Keratinocyte (primary cell): Measurements from ENCODE around the gene DLL4. TPM values are rescaled to one million over a fixed set of nuclear protein-coding genes. Genes with fewer than 3 reads are reported as not detected.

Source experiments
- DNase-seq: peaks from one replicate; pipeline ENCODE4 v3.0.0-alpha.2; 2011; ENCODE audit warnings: low read depth, missing footprints, low spot score
- FAIRE-seq: peaks from 2 replicates; lab custom pipeline; 2011; peaks lifted over from hg19 to GRCh38; lab: Jason Lieb, UNC
- H2AFZ ChIP-seq: 2 replicates; pipeline ENCODE4 v1.6.0; 2012; ENCODE audit warnings: low read length, control low read depth, inconsistent platforms; ENCODE audit not compliant: control insufficient read depth
- H3K27ac ChIP-seq: 2 replicates; pipeline ENCODE4 v1.5.1; 2011; ENCODE audit warnings: low read length; ENCODE audit not compliant: control insufficient read depth, insufficient read depth
- H3K27me3 ChIP-seq: 3 replicates; pipeline ENCODE4 v1.6.0; 2011; ENCODE audit warnings: low read length; ENCODE audit not compliant: control insufficient read depth, insufficient read depth; ENCODE audit errors: extremely low read depth
- H3K36me3 ChIP-seq, 2 experiments: 2 replicates in 1 of 2; 3 replicates in 1 of 2; pipeline ENCODE4 v1.5.1; 2011; ENCODE audit warnings: low read length in 2 of 2, mild to moderate bottlenecking in 1 of 2; ENCODE audit not compliant: control insufficient read depth in 2 of 2, insufficient read depth in 2 of 2; ENCODE audit errors: extremely low read depth in 1 of 2
- H3K4me1 ChIP-seq: 3 replicates; pipeline ENCODE4 v1.5.1; 2011; ENCODE audit warnings: low read length; ENCODE audit not compliant: control insufficient read depth, insufficient read depth; ENCODE audit errors: extremely low read depth
- H3K4me2 ChIP-seq: 3 replicates; pipeline ENCODE4 v1.6.0; 2011; ENCODE audit warnings: low read depth, low read length; ENCODE audit not compliant: control insufficient read depth, insufficient read depth; ENCODE audit errors: extremely low read depth
- H3K4me3 ChIP-seq, 3 experiments: fragments of 200-600 bp in 1 of 3; sonication (generic) in 1 of 3; 2 replicates in 2 of 3; 3 replicates in 1 of 3; pipeline ENCODE4 v1.5.1; 2011 to 2016; ENCODE audit warnings: low read length in 3 of 3, mild to moderate bottlenecking in 3 of 3, control low read depth in 2 of 3, inconsistent platforms in 1 of 3, low read depth in 1 of 3, mixed read lengths in 1 of 3, mixed run types in 1 of 3, moderate library complexity in 1 of 3; ENCODE audit not compliant: control insufficient read depth in 2 of 3, insufficient read depth in 2 of 3; ENCODE audit errors: extremely low read depth in 1 of 3
- H3K79me2 ChIP-seq: 2 replicates; pipeline ENCODE4 v1.6.0; 2012; ENCODE audit warnings: low read length; ENCODE audit not compliant: control insufficient read depth, insufficient read depth
- H3K9ac ChIP-seq: 3 replicates; pipeline ENCODE4 v1.6.0; 2011; ENCODE audit warnings: low read length; ENCODE audit not compliant: control insufficient read depth, insufficient read depth; ENCODE audit errors: extremely low read depth
- H3K9me1 ChIP-seq: 3 replicates; pipeline ENCODE4 v1.6.0; 2011; ENCODE audit warnings: low read length; ENCODE audit not compliant: control insufficient read depth, insufficient read depth; ENCODE audit errors: extremely low read depth
- H3K9me3 ChIP-seq: 2 replicates; pipeline ENCODE4 v1.5.1; 2012; ENCODE audit warnings: low read depth, low read length; ENCODE audit not compliant: control insufficient read depth
- H4K20me1 ChIP-seq: 3 replicates; pipeline ENCODE4 v1.6.0; 2011; ENCODE audit warnings: low read length; ENCODE audit not compliant: control insufficient read depth, insufficient read depth; ENCODE audit errors: extremely low read depth
- CTCF ChIP-seq, 3 experiments: IDR thresholded peaks in 1 of 3; conservative IDR thresholded peaks in 1 of 3; optimal IDR thresholded peaks in 1 of 3; 2 replicates in 2 of 3; 3 replicates in 1 of 3; pipeline versions ENCODE3 to v1.5.1; 2011; ENCODE audit warnings: low read length in 3 of 3, mild to moderate bottlenecking in 3 of 3, moderate library complexity in 2 of 3, control low read depth in 1 of 3, inconsistent platforms in 1 of 3; ENCODE audit not compliant: insufficient read depth in 2 of 3; ENCODE audit errors: extremely low read depth in 1 of 3
- EZH2 ChIP-seq: IDR thresholded peaks from one replicate; pipeline ENCODE4 v1.6.1; 2012; ENCODE audit warnings: inconsistent platforms, mild to moderate bottlenecking, low read length, moderate library complexity
- dilution Hi-C: fragments of 300-500 bp; cut with MboI; formaldehyde crosslinking; loops from one replicate; pipeline ENCODE4 v1.7.0; 2020; ENCODE audit warnings: low sequenced_read_pairs; ENCODE audit not compliant: extremely low pct_ligation_motif_present
- polyA plus RNA-seq, 5 experiments: library from polyadenylated mRNA; depleted of rRNA in 3 of 5; stranded (reverse) in 3 of 5; stranded (forward) in 1 of 5; unstranded in 1 of 5; fragments of >200 nt; gene quantifications; 1 replicate in 1 of 5; 2 replicates in 3 of 5; 3 replicates in 1 of 5; pipeline versions ENCODE4 v1.2.1 to v1.2.3, GENCODE V29; 2011 to 2012; ENCODE audit warnings: missing spikeins in 2 of 5, low read depth in 1 of 5, low replicate concordance in 1 of 5

The DLL4 gene
- polyA plus RNA-seq, 1 donor (not counting 4 experiments of a cell fraction or from before 2014, with no cell fraction given) = not detected

- Histone ChIP-seq H3K79me2 (no peaks in the 10 kb centered on the region), H4K20me1 (no peaks in the 10 kb centered on the region), H3K36me3 (no peaks in the 10 kb centered on the region), H3K9ac (no peak overlapping the region), H2AFZ (no peak overlapping the region), H3K4me3 (no peak overlapping the region), H3K9me3 (no peaks in the 10 kb centered on the region), H3K27me3 (no peaks in the 10 kb centered on the region), H3K4me1 (peaks cover 8% of the 10 kb centered on the region), H3K27ac (no peak overlapping the region), H3K9me1 (no peaks in the 10 kb centered on the region), H3K4me2 (no peak overlapping the region)
- DNase-seq (no peak), FAIRE-seq (no peak)
- no peak for TF ChIP-seq CTCF (optimal IDR thresholded peaks at IDR 0.05 in 1 of 3, IDR thresholded peaks at IDR 0.05 in 1 of 3, conservative IDR thresholded peaks at IDR 0.05 in 1 of 3; ENCODE audit: extremely low read depth in 1 of 3, insufficient read depth in 2 of 3, low read length in 3 of 3)
- TF ChIP-seq EZH2 = no peak
- dilution Hi-C loops = loop anchor here (10.0 kb wide), 1 partner anchor 104 kb away; no protein-coding TSS in a partner anchor
Observed at GRCh38 chr15:40889112-40889511, 40.0 kb upstream of the DLL4 start.

GRCh38 chr15:40891138-40891537, 38.0 kb upstream of the DLL4 start:
- no peak for DNase-seq
- dilution Hi-C loops = no loop called here
- H2AFZ ChIP-seq = no peak overlapping the region
- H3K4me2 ChIP-seq = no peak overlapping the region
- peaks cover 0 to 6% of the 10 kb centered on the region in 2 experiments for H3K36me3 ChIP-seq
- H3K79me2 ChIP-seq = peaks cover 16% of the 10 kb centered on the region
- FAIRE-seq = no peak
- H3K27ac ChIP-seq = no peak overlapping the region
- peaks cover 15% of the 10 kb centered on the region for H3K4me1 ChIP-seq
- H4K20me1 ChIP-seq = no peaks in the 10 kb centered on the region
- no peak overlapping the region for H3K9ac ChIP-seq
- no peaks in the 10 kb centered on the region for H3K9me1 ChIP-seq
- no peaks in the 10 kb centered on the region for H3K9me3 ChIP-seq
- H3K4me3 ChIP-seq = no peak overlapping the region
- TF ChIP-seq EZH2 = no peak
- no peak for TF ChIP-seq CTCF (optimal IDR thresholded peaks at IDR 0.05 in 1 of 3, IDR thresholded peaks at IDR 0.05 in 1 of 3, conservative IDR thresholded peaks at IDR 0.05 in 1 of 3; ENCODE audit: extremely low read depth in 1 of 3, insufficient read depth in 2 of 3, low read length in 3 of 3)
- H3K27me3 ChIP-seq = no peaks in the 10 kb centered on the region
